Choroid plexus epithelial cell (primary cell): ENCODE measurements around the gene TBC1D1.

Experiments
- DNase-seq: peaks from one replicate; pipeline ENCODE4 v3.0.0-alpha.2; 2010; ENCODE audit warnings: low read depth
- H3K4me3 ChIP-seq: 2 replicates; pipeline ENCODE4 v1.5.1; 2011; ENCODE audit warnings: low read depth, mild to moderate bottlenecking, control low read depth, low read length, moderate library complexity
- CTCF ChIP-seq: conservative IDR thresholded peaks from 2 replicates; pipeline ENCODE4 v1.5.1; 2011; ENCODE audit warnings: low read depth, mild to moderate bottlenecking, control low read depth, inconsistent platforms, low read length, moderate library complexity

TBC1D1 gene

GRCh38 chr4:38030023-38030422 lies 139.1 kb downstream of the TBC1D1 start:
- DNase-seq: no peak
- H3K4me3 ChIP-seq: no peak overlapping the region
- no peak for TF ChIP-seq CTCF

GRCh38 chr4:38034986-38035882 lies 144.3 kb downstream of the TBC1D1 start:
- no peak overlapping the region for H3K4me3 ChIP-seq
- peak; percentile 84 for DNase-seq
- TF ChIP-seq CTCF: peak; percentile 72

GRCh38 chr4:38036548-38036947 lies 145.7 kb downstream of the TBC1D1 start:
- no peak for DNase-seq
- no peak for TF ChIP-seq CTCF
- no peak overlapping the region for H3K4me3 ChIP-seq

DNA sequence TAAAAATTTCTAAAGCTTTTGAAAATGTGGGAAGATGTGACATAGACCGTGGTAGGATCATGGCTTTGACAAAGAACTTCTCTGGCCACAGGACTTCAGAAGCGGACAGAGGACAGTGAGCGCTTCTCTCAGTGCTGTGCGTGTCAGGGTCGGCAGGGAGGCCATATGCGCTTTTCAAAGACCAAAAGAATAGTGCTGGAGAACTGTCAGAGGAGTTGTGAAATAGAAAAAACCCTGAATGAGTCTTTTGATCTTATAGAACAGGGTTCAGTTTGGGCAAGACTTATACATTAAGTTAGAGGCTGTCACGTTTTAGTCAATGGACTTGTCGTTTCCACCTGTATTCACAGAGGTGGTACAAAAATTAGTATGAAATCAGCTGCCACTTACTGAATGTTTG lies 146.7 kb downstream of the TBC1D1 start:
- no peak for DNase-seq
- no peak for TF ChIP-seq CTCF

DNA sequence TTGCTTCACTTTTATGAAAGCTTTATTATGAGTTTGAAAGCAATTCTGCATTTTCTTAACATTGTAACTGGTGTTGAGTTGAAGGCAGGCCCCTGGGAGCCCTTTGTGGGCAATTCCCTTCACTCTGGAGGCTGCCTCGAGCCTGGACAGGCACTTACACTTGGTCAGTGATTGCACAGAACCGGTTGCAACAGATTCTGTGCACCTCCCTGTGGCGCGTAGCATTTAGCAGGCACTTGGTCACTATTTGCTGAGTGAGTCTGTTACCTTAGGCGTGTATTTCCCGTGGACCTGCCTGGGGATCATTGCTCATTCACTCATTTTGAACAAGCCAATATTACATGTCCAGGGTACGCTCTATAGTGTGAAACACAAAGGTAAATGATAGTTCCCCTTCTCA lies 149.7 kb downstream of the TBC1D1 start:
- DNase-seq: no peak
- TF ChIP-seq CTCF: no peak
- H3K4me3 ChIP-seq: no peak overlapping the region

More for the DNA sequence above, 146.7 kb downstream of the TBC1D1 start:
- H3K4me3 ChIP-seq: no peak overlapping the region

DNA sequence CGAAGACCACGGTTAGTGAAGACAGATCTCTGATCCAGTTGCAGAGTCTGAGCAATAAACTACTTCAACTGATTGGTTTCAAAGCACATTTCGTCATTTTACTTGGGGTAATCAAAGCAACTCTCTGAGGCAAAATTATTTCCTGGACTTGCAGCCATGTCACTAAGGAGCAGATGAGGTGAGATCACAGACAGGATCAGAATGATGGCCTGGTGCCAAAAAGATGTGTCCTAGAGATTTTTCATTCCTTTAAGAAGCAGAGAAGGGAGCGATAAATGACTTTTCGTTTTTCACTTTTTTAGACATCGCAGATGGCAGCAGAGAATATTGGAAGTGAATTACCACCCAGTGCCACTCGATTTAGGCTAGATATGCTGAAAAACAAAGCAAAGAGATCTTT lies 153.2 kb downstream of the TBC1D1 start:
- no peak for DNase-seq
- H3K4me3 ChIP-seq: no peak overlapping the region
- TF ChIP-seq CTCF: no peak

DNA sequence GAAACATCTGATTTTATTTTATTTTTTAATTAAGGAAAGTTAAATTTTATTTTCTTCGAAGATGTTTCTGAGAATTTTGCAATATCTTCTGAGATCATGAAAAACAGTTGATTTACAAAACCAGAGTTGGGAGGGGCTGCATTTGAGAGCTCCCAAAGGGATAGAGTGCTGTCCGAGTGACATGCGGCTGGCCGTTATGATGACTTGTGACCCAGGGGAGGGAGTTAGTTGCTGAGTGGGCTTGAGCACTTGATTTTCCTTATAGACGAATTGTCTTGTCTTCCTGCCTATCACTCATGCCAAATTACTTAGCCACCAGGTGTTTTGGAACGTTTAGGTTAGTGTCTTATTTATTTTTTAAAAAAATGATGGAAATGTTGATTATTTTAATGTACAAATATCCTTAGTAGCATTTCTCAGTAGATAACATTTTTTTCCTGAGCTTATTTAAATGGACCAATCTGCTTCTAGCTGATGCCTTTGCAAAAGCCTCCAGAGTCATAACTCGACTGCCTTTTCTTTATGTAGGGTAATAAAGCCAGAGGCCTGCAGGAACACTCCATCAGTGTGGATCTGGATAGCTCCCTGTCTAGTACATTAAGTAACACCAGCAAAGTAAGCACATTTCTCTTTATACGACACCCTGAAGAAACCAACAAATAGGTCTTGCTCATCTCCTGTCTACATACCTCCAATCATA lies 154.6 kb downstream of the TBC1D1 start:
- no peak overlapping the region for H3K4me3 ChIP-seq
- DNase-seq: no peak
- TF ChIP-seq CTCF: no peak
